Hindlimb muscle (tissue), 1 donor: ENCODE results near the gene TLK2. TPM values are rescaled to one million over a fixed set of nuclear protein-coding genes. Genes with fewer than 3 reads are reported as not detected.
A peak's percentile ranks its signal among the peaks of the same experiment; 100 is the strongest.
"Not testable (repeated sequence)": the region's sequence is repeated elsewhere in the genome, so short reads cannot be mapped to it uniquely, and the experiment has no call there.

Source experiments
- DNase-seq: peaks from one replicate; pipeline ENCODE4 v3.0.0-alpha.2; 2013
- polyA plus RNA-seq: library from polyadenylated mRNA; unstranded; fragments of 120-200 nt; gene quantifications from one replicate; pipeline ENCODE4 v1.2.1, GENCODE V29; 2013; ENCODE audit not compliant: insufficient read length

TLK2 gene
- polyA plus RNA-seq, 1 donor = 52.8 TPM

DNA sequence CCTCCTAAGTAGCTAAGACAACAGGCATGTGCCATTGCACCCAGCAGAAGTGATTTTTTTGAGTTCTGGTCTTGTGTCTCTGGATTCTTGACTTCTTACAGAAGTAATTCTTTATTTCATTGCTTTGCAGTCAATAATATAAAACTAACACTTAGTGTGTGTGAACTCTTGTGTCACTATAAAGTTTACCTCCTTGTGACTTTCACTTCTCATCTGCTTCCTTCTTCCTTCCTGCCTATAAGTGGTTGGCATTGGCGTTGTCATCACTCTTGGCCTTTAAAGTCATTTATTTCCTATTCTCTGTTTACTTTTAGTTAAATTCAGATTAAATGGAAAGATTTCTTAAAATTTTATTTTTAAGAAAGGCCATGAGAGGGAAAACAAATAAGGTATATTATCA lies 12.4 kb downstream of the TLK2 start:
- DNase-seq = not testable (repeated sequence)

DNA sequence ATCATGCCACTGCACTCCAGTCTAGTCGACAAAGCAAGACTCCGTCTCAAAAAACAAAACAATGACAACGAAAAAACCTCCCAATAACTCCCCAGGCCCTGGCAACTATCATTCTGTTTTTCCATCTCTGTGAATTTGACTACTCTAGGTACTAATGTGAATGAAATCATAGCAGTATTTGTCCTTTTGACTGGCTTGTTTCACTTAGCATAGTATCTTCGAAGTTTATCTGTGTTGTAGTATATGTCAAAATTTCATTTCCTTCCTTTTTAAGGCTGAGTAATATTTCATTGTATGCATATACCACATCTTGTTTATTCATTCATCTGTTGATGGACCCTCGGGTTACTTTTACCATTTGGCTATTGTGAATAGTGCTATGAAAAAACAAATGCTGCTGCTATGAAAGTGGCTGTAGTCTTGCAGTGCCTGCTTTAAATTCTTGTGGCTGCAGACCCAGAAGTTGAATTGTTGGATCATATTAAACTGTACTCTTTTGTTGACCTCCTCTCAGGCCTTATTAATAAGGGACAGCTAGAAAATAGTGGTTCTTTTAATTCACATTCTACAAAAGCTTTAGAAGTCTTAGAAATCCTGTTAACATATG lies 14.5 kb downstream of the TLK2 start:
- not testable (repeated sequence) for DNase-seq

DNA sequence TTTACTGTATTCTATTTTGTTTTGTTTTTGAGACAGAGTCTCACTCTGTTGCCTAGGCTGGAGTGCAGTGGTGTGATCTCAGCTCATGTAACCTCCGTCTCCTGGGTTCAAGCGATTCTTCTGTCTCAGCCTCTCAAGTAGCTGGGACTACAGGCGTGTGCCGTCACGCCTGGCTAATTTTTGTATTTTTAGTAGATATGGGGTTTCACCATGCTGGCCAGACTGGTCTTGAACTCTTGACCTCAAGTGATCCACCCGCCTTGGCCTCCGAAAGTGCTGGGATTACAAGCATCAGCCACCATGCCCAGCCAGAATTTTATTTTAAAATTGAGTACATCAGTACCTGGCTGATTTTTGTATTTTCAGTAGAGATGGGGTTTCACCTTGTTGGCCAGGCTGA lies 15.4 kb downstream of the TLK2 start:
- DNase-seq = not testable (repeated sequence)

DNA sequence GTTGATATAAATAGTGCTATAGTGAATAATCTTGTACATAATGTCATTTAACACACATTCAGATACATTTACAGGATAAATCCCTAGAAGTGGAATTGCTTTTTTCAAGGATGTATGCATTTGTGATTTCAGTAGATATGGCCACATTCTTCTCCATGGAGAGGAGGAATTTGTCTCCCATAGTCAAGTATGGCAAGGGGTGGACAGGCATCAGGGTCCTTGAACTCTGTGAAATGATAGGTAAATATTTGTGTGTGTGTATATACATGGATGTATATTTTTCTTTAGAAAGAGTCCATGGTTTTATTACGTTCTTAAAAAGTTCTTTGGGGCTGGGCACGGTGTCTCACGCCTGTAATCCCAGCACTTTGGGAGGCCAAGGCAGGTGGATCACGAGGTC lies 17.7 kb downstream of the TLK2 start:
- DNase-seq = not testable (repeated sequence)

DNA sequence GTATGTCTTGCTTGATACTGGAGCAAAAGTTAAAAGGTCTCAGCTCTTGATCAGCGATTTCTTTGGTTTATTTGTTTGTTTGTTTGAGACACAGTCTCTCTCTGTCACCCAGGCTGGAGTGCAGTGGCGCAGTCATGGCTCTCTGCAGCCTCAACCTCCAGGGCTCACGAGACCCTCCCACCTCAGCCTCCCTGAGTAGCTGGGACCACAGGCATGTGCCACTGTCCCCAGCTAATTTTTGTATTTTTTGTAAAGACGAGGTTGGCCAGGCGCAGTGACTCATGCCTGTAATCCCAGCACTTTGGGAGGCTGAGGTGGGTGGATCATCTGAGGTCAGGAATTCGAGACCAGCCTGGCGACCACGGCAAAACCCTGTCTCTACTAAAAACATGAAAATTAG lies 20.2 kb downstream of the TLK2 start:
- not testable (repeated sequence) for DNase-seq

DNA sequence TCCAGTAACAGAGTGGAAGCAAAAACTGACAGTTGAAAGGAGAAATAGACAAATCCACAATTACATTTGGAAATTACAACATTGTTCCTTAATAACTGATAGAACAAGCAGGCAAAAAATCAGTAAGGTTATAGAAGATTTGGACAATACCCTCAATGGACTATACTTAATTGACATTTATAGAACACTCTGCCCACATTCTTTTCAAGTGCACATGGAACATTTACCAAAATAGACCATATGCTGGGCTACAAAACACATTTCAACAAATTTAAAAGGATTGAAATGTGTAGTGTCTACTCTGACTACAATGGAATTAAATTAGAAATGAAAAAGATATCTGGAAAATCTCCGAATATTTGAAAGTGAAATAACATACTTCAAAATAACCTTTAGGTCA lies 21.8 kb downstream of the TLK2 start:
- DNase-seq = not testable (repeated sequence)

DNA sequence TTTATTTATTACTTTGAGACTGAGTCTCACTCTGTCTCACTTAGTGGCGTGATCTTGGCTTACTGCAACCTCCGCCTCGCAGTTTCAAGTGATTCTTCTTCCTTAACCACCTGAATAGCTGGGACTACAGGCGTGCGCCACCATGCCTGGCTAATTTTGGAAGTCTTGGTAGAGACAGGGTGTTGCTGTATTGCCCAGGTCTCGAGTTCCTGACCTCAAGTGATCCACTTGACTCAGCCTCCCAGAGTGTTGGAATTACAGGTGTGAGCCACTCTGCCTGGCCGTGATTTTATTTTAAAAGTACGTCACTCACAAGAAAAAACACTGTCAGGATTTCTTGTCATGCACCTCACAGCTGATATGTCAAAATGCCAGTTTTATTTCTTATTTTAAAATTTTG lies 26.2 kb downstream of the TLK2 start:
- not testable (repeated sequence) for DNase-seq

DNA sequence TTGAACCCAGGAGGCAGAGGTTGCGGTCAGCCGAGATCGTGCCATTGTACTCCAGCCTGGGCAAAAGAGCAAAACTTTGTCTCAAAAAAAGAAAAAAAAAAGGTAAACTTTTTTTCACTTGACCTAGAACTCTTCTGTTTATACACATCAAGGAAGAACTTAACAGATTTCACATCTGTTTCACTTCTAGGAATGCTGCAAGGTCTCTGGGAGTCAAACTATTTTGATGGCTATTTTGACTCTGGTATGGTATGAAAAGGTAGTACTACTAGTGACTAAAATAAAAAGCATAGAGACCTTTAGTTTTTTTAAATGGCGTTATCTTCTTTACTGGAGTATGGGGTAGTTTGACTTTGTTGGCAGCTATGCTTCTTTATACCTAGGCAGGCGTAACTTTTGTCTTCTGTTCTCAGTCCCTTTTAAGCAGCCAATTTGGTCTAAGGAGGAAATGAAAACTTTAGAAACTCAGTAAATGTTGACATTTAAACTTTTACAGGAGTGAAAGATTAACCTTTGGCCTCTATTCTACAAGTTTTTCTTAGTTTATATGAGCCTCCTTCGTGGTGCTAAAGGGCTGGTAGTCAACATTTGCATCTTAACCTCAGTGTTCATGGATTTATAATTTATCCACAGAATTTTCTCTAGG lies 28.7 kb downstream of the TLK2 start:
- DNase-seq = not testable (repeated sequence)

DNA sequence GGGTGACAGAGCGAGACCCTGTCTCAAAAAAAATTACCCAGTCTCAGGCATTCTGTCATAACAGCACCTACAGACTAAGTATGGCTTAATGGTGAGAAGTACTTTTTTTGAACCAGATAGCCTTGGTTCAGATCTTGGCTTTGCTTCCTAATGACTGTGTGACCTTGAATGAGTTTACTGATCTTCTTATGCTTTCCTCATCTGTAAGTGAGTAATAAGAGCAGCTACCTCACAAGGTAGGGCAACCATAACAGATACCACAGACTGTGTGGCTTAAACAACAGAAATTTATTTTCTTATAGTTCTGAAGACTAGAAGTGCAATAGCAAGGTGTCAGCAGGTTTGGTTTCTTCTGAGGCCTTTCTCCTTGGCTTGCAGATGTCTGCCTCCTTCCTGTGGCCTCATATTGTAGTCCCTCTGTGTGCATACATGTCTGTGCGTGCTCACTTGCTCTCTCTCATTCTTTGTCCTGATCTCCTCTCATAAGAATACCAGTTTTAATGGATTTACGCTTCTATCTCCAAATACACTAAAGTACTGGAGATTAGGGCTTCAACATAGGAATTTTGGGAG lies 31.7 kb downstream of the TLK2 start:
- not testable (repeated sequence) for DNase-seq

DNA sequence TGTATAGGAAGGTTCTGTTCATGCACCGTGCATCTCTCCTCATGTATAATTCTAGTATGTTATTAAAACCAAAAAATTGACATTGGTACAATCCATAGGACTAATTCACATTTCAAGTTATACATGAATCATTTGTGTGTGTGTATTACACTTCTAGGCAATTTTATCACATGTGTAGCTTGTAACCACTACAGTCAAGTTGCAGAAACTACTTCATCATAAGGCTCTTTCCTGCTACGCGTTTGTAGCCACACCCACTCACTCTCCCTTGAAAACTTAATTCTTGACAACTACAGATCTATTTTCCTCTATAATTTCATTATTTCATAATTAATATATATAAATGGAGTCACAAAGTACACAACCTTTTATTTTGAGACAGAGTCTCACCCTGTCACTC lies 32.4 kb downstream of the TLK2 start:
- not testable (repeated sequence) for DNase-seq

DNA sequence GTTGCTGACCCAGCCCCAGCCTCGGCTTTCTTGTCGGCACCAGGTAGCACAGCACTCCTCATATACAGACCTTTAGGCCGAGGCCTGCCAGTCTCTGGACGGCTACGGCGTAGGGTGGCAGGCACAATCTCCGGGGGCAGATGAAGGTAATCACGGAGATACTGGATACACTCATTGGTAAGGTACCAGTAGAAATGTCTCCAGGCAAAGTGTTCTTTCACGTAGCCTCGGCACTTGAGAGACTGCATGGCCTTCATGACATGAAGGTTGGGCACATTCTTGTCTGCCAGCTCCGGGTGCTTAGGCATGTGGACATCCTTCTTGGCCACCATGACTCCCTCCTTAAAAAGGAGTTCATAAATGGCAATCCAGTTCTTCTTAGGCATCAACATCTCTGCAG lies 37.8 kb downstream of the TLK2 start:
- not testable (repeated sequence) for DNase-seq

DNA sequence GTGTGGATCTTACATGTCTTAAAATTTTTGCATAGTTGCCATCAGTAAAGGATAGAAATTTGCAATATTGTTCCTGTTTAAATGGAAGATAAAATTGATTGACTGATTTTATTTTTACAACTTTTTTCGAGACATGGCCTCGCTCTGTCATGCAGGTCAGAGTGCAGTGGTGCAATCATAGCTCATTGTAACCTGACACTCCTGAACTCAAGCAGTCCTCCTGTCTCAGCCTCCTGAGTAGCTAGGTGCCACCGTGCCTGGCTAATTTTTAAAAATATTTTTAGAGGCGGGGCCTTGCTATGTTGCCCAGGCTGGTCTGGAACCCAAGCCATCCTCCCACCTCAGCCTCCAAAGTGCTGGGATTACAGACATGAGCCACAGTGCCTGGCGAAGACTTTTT lies 42.7 kb downstream of the TLK2 start:
- DNase-seq = not testable (repeated sequence)

DNA sequence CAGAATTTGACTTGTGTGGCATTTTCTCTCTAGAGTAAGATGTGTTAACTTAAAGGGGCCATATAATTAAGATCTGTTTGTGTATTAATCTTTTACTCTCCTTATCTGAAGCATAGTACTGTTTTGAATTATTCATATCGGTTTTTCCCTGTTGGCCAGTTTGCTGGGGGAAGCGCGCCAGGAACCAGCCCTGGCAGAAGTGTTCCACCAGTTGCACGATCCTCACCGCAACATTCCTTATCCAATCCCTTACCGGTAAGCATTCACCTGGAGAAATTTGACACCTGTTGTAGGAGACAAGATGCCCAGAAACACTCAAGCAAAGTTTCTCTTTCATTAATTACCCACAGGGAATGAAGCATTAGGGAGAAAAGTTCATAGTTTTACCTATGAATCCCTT lies 45.5 kb downstream of the TLK2 start:
- not testable (repeated sequence) for DNase-seq

DNA sequence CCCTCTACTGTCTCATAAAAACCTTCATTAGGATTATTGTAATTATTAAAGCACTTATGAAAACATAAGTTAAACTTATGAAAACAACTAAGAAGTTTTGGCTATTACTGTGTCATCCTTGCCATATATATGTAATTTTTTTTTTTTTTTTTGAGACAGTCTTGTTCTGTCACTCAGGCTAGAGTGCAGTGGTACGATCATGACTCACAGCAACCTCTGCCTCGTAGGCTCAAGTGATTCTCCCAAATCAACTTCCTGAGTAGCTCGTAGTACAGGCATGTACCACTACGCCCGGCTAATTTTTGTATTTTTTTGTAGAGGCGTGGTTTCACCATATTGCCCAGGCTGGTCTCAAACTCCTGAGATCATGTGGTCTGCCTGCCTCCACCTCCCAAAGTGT lies 46.7 kb downstream of the TLK2 start:
- not testable (repeated sequence) for DNase-seq

DNA sequence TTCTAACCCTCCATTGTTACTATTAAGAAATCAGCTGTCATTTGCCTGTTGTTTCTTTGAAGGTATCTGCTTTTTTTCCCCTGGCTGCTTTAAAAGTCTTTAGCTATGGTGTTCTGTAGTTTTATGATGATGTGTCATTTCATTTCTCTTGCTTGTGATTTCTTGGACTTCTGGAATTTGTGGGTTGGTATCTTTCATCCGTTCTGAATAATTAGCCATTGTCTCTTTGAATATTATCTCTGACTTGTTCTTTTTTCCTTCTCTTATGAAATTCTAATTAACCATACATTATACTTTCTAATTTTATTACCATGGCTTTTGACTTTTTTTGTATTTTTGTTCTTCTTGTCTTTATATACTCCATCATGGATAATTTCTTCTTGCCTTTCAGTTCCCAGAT lies 52.3 kb downstream of the TLK2 start:
- DNase-seq = not testable (repeated sequence)

DNA sequence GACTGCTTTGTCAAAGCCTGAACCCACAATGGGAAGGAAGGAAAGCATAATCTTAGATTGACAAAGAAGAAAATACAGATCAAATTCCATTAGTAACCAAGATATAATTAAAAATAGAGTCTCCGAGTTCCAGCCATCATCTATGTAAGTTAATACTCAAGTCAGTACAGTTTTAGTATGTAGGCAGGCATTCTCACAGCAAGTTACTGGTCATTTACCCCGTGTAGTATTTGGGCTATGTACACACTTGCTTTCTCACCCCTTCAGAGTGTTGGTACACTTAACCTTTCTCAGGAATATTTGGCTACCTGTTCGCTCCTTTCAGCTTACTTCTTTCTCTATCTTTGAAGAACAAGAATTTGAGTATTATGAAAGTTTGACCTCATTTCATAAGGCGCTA lies 57.9 kb downstream of the TLK2 start:
- not testable (repeated sequence) for DNase-seq

DNA sequence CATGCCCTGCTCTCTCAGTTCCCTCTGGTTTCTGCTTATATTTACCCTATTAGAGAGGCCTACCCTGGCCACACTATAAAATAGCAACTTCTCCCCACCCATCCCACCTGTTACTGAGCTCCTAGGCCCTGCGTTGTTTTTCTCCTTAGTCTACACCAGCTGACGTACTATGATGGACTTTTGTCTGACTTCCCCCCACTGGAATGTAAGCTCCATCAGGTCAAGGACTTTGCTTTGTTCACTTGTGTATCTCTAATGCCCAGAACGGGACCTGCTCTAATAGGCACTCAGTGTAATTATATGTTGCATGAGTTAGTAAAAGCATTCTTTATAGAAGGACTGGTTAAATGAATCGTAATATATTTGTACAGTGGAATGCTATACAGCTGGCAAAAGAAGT lies 62.4 kb downstream of the TLK2 start:
- DNase-seq = not testable (repeated sequence)

DNA sequence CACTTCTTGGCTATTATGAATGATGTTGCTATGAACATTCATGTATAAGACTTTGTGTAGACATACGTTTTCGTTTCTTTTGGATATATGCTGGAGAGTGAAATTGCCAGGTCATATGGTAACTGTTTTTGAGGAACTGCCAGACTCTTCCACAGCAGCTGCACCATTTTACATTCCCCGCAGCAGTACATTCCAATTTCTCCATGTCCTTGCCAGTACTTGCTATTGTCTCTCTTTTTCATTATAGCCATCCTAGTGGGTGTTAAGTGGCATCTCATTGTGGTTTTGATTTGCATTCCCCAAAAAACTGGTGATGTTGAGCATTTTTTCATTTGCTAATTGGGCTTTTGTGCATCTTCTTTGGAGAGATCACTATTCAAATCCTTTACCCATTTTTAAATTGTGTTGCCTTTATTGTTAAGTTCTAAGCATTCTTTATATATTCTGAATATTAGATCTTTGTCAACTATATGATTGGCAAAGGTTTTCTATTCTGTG lies 64.7 kb downstream of the TLK2 start:
- DNase-seq = not testable (repeated sequence)

DNA sequence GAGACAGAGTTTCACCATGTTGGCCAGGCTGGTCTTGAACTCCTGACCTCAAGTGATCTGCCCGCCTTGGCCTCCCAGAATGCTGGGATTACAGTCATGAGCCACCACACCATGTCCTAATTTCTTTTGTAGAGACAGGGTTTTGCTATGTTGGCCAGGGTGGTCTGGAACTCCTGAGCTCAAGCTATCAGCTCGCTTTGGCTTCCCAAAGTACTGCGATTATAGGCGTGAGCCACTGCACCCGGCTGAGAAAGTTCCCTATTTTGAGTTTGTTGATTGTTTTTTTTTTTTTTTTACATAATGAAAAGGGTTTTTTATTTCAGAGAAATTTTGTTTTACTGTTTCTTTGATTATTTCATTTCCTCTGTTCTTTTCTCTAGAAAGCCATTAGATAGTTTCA lies 67.4 kb downstream of the TLK2 start:
- DNase-seq = not testable (repeated sequence)

DNA sequence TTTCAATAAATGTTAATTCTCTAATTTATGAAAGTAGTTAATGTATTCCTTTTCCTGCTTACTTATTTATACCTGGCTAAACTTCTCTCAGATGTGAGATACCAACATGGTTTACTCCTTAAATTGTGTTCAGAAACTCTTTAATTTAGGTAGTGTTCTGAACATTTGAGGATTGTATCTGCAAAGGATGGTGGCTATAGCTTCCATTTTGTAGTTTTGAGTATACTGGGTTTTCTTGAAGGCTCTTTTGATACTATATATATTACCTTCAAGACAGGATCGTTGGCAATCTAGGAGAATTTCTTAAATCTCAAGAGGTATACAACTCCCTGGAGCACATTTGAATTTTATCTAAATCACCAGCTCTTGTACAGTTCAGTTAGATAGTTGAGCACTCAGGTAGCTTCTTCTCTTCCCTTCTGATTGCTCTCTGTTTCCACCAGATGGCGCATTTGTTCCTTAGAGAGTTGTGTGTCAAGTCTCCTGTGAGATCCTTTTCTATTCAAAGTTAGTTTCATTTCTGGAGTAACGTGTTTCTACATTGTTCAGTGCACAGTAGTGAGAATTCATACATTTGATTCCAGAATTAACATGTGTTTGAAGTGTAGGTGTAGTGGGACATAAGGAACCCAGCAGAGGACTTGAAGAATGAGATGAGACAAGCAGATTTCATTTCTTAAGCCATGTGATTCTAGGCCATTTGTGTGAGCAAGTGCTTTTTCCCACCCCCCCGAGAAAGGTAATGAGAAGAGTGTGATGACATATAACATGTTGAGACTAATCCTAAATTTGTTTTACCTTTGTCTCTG lies 74.4 kb downstream of the TLK2 start:
- peak; percentile 2 for DNase-seq

DNA sequence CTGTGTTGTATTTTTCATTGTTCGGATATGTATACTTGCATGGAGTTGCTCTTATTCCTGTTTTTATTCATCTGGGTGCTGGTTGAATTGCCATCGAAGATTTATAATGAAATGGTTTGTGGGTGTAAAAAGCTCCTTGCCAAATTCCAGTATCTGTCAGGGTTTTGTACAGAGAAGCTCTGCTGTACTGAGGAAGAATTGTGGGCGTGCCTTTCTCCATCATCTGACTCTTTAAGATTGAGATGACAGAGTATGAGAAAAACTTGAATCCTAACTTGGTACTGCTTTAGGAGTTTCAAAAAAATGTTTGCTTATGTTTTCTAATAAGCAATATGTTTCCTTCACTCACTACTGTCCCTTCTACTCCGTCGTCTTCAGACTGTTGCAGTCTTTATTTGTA lies 78.9 kb downstream of the TLK2 start:
- DNase-seq = not testable (repeated sequence)

DNA sequence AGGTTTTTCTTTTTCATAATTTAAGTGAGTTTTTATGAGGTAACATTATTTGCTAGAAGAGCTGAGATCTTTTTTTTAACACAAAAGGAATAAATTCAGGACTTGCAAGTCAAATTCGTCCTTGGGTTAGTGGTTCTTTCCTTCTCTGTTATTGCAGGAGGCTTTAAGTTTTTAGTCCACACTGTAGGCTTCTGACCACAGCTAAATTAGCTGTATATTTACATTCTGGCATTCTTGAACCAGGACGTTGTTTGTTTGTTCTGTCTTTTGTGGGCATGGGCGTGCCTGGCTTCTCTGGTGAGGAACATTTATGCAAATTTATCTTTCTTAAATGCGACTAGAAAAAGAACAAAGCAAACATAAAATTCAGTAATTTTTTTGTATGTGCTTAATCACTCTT lies 80.3 kb downstream of the TLK2 start:
- not testable (repeated sequence) for DNase-seq

DNA sequence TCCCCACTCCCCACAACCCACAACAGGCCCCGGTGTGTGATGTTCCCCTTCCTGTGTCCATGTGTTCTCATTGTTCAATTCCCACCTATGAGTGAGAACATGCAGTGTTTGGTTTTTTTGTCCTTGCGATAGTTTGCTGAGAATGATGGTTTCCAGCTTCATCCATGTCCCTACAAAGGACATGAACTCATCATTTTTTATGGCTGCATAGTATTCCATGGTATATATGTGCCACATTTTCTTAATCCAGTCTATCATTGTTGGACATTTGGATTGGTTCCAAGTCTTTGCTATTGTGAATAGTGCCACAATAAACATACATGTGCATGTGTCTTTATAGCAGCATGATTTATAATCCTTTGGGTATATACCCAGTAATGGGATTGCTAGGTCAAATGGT lies 82.3 kb downstream of the TLK2 start:
- DNase-seq = not testable (repeated sequence)
